Measurements from ENCODE around the gene CEP112.

- TF ChIP-seq CTCF (IDR thresholded peaks at IDR 0.05; ENCODE audit: insufficient read depth, low read depth, low read length) (no peak), EZH2 (IDR thresholded peaks at IDR 0.05; ENCODE audit: insufficient read depth, low read length) (no peak)
Measured at GRCh38 chr17:65592125-65592965, 599.6 kb downstream of the CEP112 start.

All from astrocyte (in vitro differentiated cells and primary cell).